K562 (cell line): ENCODE data around the gene SNX17. TPM values are rescaled to one million over a fixed set of nuclear protein-coding genes. Genes with fewer than 3 reads are reported as not detected.
A peak's percentile ranks its signal among the peaks of the same experiment; 100 is the strongest.

Source experiments
- CBFA2T3 ChIP-seq: fragments of 450-650 bp; IDR thresholded peaks from 2 replicates; pipeline ENCODE4 v1.6.1; 2017
- CHD1 ChIP-seq: fragments of 200-600 bp; sonication (generic); IDR thresholded peaks from one replicate; pipeline ENCODE4 v1.6.1; 2012; ENCODE audit warnings: mild to moderate bottlenecking, moderate library complexity, low read length, inconsistent platforms
- CREB5 ChIP-seq: fragments of 250-450 bp; sonication (Bioruptor Pico); IDR thresholded peaks from 2 replicates; pipeline ENCODE4 v1.5.0; 2020; ENCODE audit warnings: mild to moderate bottlenecking
- E2F3 ChIP-seq: fragments of 250-450 bp; sonication (Bioruptor Pico); IDR thresholded peaks from 2 replicates; pipeline ENCODE4 v1.4.0; 2020; ENCODE audit warnings: mild to moderate bottlenecking
- ETV1 ChIP-seq: fragments of 450-650 bp; conservative IDR thresholded peaks from 2 replicates; pipeline ENCODE4 v1.6.1; 2016; ENCODE audit warnings: missing genetic modification characterization, control low read depth, low read depth, missing compliant biosample characterization
- FOXP1 ChIP-seq: sonication (generic); formaldehyde crosslinking; IDR thresholded peaks from 2 replicates; pipeline ENCODE4 v1.8.0; 2022; ENCODE audit warnings: mild to moderate bottlenecking, missing genetic modification reagents
- KAT7 ChIP-seq: sonication (generic); formaldehyde crosslinking; IDR thresholded peaks from 2 replicates; pipeline ENCODE4 v1.8.0; 2022; ENCODE audit warnings: missing genetic modification reagents, mild to moderate bottlenecking, borderline replicate concordance
- MITF ChIP-seq: IDR thresholded peaks from 2 replicates; pipeline ENCODE4 v1.6.1; 2014; ENCODE audit warnings: antibody characterized with exemption
- MLX ChIP-seq, 2 experiments: fragments of 450-650 bp in 1 of 2; sonication (generic) in 1 of 2; formaldehyde crosslinking; conservative IDR thresholded peaks; 2 replicates each; pipeline versions ENCODE4 v1.4.0 to v1.8.1; 2020 to 2022; ENCODE audit warnings: mild to moderate bottlenecking in 1 of 2, missing genetic modification reagents in 1 of 2
- NFIX ChIP-seq: fragments of 250-450 bp; sonication (Bioruptor Pico); IDR thresholded peaks from 2 replicates; pipeline ENCODE4 v1.4.0; 2020; ENCODE audit warnings: low read depth, mild to moderate bottlenecking, moderate library complexity
- POLR2A ChIP-seq: fragments of 450-650 bp; conservative IDR thresholded peaks from 2 replicates; pipeline ENCODE4 v1.6.1; 2016
- SIN3B ChIP-seq: fragments of 450-650 bp; IDR thresholded peaks from 2 replicates; pipeline ENCODE4 v1.6.1; 2017; ENCODE audit warnings: low read depth, mild to moderate bottlenecking, moderate library complexity
- TFE3 ChIP-seq: fragments of 450-650 bp; formaldehyde crosslinking; IDR thresholded peaks from 2 replicates; pipeline ENCODE4 v1.4.0; 2020; ENCODE audit warnings: mild to moderate bottlenecking, mixed read lengths
- ZBTB9 ChIP-seq: fragments of 450-650 bp; formaldehyde crosslinking; IDR thresholded peaks from 2 replicates; pipeline ENCODE4 v1.4.0; 2020; ENCODE audit warnings: mild to moderate bottlenecking, moderate library complexity
- ZNF639 ChIP-seq, 2 experiments: fragments of 200-800 bp in 1 of 2; sonication (Bioruptor generic) in 1 of 2; sonication (generic) in 1 of 2; formaldehyde crosslinking in 1 of 2; IDR thresholded peaks in 1 of 2; conservative IDR thresholded peaks in 1 of 2; 2 replicates each; pipeline versions ENCODE4 v1.5.0 to v1.6.1; 2016 to 2020; ENCODE audit warnings: missing compliant biosample characterization in 1 of 2, missing genetic modification characterization in 1 of 2, missing genetic modification reagents in 1 of 2
- ZSCAN29 ChIP-seq: fragments of 450-650 bp; IDR thresholded peaks from 2 replicates; pipeline ENCODE4 v1.6.1; 2017
- polyA plus RNA-seq, 8 experiments: library from polyadenylated mRNA; depleted of rRNA in 4 of 8; stranded (reverse) in 5 of 8; unstranded in 3 of 8; fragments of >200 nt; fragmentation: Nextera tagmentation in 2 of 8; fragmentation: Illumina TruSeq in 1 of 8; extraction: Ambion mirVana in 2 of 8; extraction: Trizol in 1 of 8; gene quantifications; 2 replicates each; pipeline versions ENCODE4 v1.2.1 to v1.2.3, GENCODE V29; 2011 to 2014; ENCODE audit warnings: inconsistent platforms in 1 of 8, missing spikeins in 1 of 8
- total RNA-seq, 7 experiments: library from RNA; depleted of rRNA in 6 of 7; stranded (reverse); fragments of >200 nt in 6 of 7; fragmentation: Illumina TruSeq in 2 of 7; extraction: Trizol in 2 of 7; gene quantifications; 2 replicates each; pipeline versions ENCODE4 v1.2.1 to v1.2.3, GENCODE V29; 2011 to 2021; ENCODE audit warnings: low replicate concordance in 1 of 7

SNX17 gene
- total and polyA plus RNA-seq, 9 of the 15 experiments (the other 6 are each of a cell fraction or from before 2014, with no cell fraction given), result 3.0 to 75.7 (median 54.6) TPM

- 0 out of 4 replicates have a peak, but pooled peaks of 1 of the 2 experiments have one; percentile 28 for TF ChIP-seq ZNF639 (CRISPR knock-in tag; conservative IDR thresholded peaks at IDR 0.05 in 1 of 2, IDR thresholded peaks at IDR 0.05 in 1 of 2)
- TF ChIP-seq ZBTB9, result peak; percentile 79
- peak; percentile 70; the same call in 1 of the 2 replicates for TF ChIP-seq MITF
- TF ChIP-seq CREB5, result no peak
- TF ChIP-seq TFE3 (CRISPR knock-in tag), result peak; percentile 87
- peak; percentile 27; the same call in 1 of the 2 replicates for TF ChIP-seq E2F3 (CRISPR knock-in tag)
- no peak for TF ChIP-seq NFIX (CRISPR knock-in tag)
- no peak for TF ChIP-seq ZSCAN29
- peak; percentile 98 for TF ChIP-seq POLR2A
- TF ChIP-seq MLX (CRISPR knock-in tag; conservative IDR thresholded peaks at IDR 0.05), result 0 out of 4 replicates have a peak, but pooled peaks of 1 of the 2 experiments have one; percentile 29
- TF ChIP-seq ETV1 (tag), result peak; percentile 18; the same call in 1 of the 2 replicates
- TF ChIP-seq FOXP1 (CRISPR knock-in tag), result peak; percentile 64; the same call in 1 of the 2 replicates
- TF ChIP-seq KAT7 (CRISPR knock-in tag), result 0 out of 2 replicates have a peak, but pooled peaks have one; percentile 30
- peak; percentile 81 for TF ChIP-seq SIN3B
- peak; percentile 81 for TF ChIP-seq CHD1
- TF ChIP-seq CBFA2T3, result no peak
Measured at GRCh38 chr2:27322766-27323595, 47.4 kb upstream of the SNX17 start, which contains the start of gene MPV17 (continued).
